NCI-H1436 (cell line): ENCODE results near the gene DLGAP5.

Source experiments
- DNase-seq: peaks from one replicate; lab custom pipeline; 2025; lab: John Stamatoyannopoulos, UW

Gene DLGAP5

GRCh38 chr14:55114720-55115119 is 76.7 kb downstream of the DLGAP5 start:
- no peak for DNase-seq

GRCh38 chr14:55111122-55111708 is 80.2 kb downstream of the DLGAP5 start:
- no peak for DNase-seq

- DNase-seq, result no peak
Measured at GRCh38 chr14:55109836-55110235, 81.5 kb downstream of the DLGAP5 start.

- no peak for DNase-seq
Measured at GRCh38 chr14:55107766-55108554, 83.4 kb downstream of the DLGAP5 start.

- DNase-seq, result no peak
Measured at GRCh38 chr14:55105991-55106390, 85.4 kb downstream of the DLGAP5 start.

- DNase-seq, result no peak
Measured at GRCh38 chr14:55103971-55104954, 87.1 kb downstream of the DLGAP5 start.

GRCh38 chr14:55103005-55103640 is 88.3 kb downstream of the DLGAP5 start:
- DNase-seq, result no peak

GRCh38 chr14:55102141-55102621 is 89.2 kb downstream of the DLGAP5 start:
- DNase-seq, result no peak

- DNase-seq, result no peak
Measured at GRCh38 chr14:55101698-55102097, 89.7 kb downstream of the DLGAP5 start.

- DNase-seq, result no peak
Measured at GRCh38 chr14:55099756-55100155, 91.6 kb downstream of the DLGAP5 start.

- DNase-seq, result no peak
Measured at GRCh38 chr14:55098561-55098898, 92.9 kb downstream of the DLGAP5 start.
